GM12892 (cell line): ENCODE data around the gene EGFL7.

Experiments
- DNase-seq: peaks from one replicate; pipeline ENCODE4 v3.0.0; 2011; ENCODE audit not compliant: insufficient read length
- FAIRE-seq: peaks from 2 replicates; lab custom pipeline; 2011; peaks lifted over from hg19 to GRCh38; lab: Jason Lieb, UNC
- POLR2A ChIP-seq: IDR thresholded peaks from 2 replicates; pipeline ENCODE4 v1.6.1; 2011; ENCODE audit warnings: low read depth, low read length, control low read depth
- POLR2AphosphoS5 ChIP-seq: IDR thresholded peaks from 2 replicates; pipeline ENCODE4 v1.6.1; 2011; ENCODE audit warnings: low read depth, low read length, control low read depth
- TAF1 ChIP-seq: IDR thresholded peaks from 2 replicates; pipeline ENCODE4 v1.6.1; 2011; ENCODE audit warnings: low read depth, mild to moderate bottlenecking, control low read depth, low read length, borderline replicate concordance

Gene EGFL7

GRCh38 chr9:136721339-136722092 lies 58.8 kb downstream of the EGFL7 start:
- TF ChIP-seq TAF1 (no peak), POLR2A (no peak), POLR2AphosphoS5 (no peak)
- no peak for FAIRE-seq
- DNase-seq, result no peak
